ENCODE data around the gene SLFN11.

DNA sequence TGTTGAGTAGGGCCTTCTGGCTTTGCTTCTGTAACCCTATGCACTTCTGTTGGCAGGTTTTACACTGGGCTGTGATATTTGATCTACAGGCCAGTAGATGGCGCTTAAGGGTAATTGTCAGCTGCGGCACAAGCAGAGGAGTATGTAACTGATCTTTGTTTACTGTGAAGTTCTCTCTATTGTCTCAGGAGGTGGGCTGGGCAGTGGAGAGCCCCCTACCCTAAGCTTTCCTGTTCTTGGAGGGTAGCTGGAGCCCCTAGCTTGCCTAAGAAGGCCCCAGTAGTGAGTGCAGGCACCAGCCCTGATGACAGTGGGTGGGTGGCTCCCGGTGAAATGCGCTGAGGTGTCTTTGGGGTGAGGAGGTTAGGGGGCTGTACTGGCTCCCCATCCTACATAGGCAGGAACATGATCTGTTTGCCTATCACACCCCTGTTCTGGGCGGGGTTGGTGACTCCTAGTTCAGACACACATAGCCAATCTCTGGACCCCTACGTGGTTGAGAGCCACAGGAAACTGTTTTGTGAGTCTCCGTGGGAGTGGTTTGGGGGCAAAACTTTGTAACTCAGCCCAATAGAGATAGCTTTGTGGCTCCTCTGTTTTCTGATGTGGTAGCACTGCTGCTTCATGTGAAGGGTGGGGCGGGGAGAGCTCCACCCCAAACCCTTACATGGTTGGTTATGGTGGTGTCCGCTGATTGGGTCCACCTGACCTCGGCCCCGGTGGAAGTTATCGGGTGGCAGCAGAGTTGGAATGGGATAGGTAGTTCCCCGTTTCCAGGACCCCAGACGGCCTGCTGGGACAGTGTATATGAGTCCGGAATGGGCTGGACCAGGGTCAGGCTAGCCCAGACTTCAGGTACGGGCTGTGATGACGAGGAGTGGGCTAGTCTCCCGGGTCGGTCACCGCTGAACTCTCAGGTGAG lies 60.4 kb downstream of the SLFN11 start:
- TF ChIP-seq, protein P1, sequence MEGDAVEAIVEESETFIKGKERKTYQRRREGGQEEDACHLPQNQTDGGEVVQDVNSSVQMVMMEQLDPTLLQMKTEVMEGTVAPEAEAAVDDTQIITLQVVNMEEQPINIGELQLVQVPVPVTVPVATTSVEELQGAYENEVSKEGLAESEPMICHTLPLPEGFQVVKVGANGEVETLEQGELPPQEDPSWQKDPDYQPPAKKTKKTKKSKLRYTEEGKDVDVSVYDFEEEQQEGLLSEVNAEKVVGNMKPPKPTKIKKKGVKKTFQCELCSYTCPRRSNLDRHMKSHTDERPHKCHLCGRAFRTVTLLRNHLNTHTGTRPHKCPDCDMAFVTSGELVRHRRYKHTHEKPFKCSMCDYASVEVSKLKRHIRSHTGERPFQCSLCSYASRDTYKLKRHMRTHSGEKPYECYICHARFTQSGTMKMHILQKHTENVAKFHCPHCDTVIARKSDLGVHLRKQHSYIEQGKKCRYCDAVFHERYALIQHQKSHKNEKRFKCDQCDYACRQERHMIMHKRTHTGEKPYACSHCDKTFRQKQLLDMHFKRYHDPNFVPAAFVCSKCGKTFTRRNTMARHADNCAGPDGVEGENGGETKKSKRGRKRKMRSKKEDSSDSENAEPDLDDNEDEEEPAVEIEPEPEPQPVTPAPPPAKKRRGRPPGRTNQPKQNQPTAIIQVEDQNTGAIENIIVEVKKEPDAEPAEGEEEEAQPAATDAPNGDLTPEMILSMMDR (IDR thresholded peaks at IDR 0.05) = peak in 1 of 3 donors; percentile 24
- no peak for TF ChIP-seq POLR2A (IDR thresholded peaks at IDR 0.05)
